PFSK-1 (cell line): Measurements from ENCODE around the gene PLXNA3.

Experiments used
- POLR2AphosphoS5 ChIP-seq: IDR thresholded peaks from 2 replicates; pipeline ENCODE4 v1.6.1; 2012; ENCODE audit warnings: low read depth, mild to moderate bottlenecking, control low read depth, low read length, moderate library complexity
- REST ChIP-seq, 2 experiments: IDR thresholded peaks; 2 replicates each; pipeline versions ENCODE4 v1.6.1 to v1.8.0; 2011 to 2012; ENCODE audit warnings: low read depth in 2 of 2, low read length in 2 of 2, control low read depth in 1 of 2, inconsistent platforms in 1 of 2, mild to moderate bottlenecking in 1 of 2, moderate library complexity in 1 of 2; ENCODE audit not compliant: insufficient read depth in 1 of 2
- SIN3A ChIP-seq: IDR thresholded peaks from 2 replicates; pipeline ENCODE4 v1.6.1; 2012; ENCODE audit warnings: mild to moderate bottlenecking, low read length, moderate library complexity, borderline replicate concordance; ENCODE audit not compliant: insufficient read depth
- TAF1 ChIP-seq: IDR thresholded peaks from 2 replicates; pipeline ENCODE4 v1.6.1; 2012; ENCODE audit warnings: low read length, control low read depth, borderline replicate concordance; ENCODE audit not compliant: insufficient read depth

- no peak for TF ChIP-seq TAF1
- TF ChIP-seq SIN3A, result no peak
- no peak for TF ChIP-seq POLR2AphosphoS5
- no peak for TF ChIP-seq REST (IDR thresholded peaks at IDR 0.05; ENCODE audit: insufficient read depth in 1 of 2, low read depth in 2 of 2, low read length in 2 of 2)
These were observed 46.1 kb upstream of the PLXNA3 start for GRCh38 chrX:154411981-154412340.
